ES-I3 (cell line): Measurements from ENCODE around the gene PLA2G4E.

ENCODE experiments used
- H3K36me3 ChIP-seq: 2 replicates; pipeline ENCODE4 v1.6.1; 2013; ENCODE audit warnings: mild to moderate bottlenecking, low read length, control low read depth, moderate library complexity; ENCODE audit not compliant: insufficient read depth
- H3K4me1 ChIP-seq: 2 replicates; pipeline ENCODE4 v1.6.1; 2013; ENCODE audit warnings: mild to moderate bottlenecking, control low read depth, low read length; ENCODE audit not compliant: insufficient read depth
- H3K9ac ChIP-seq: 2 replicates; pipeline ENCODE4 v1.6.1; 2013; ENCODE audit warnings: low read depth, mild to moderate bottlenecking, low read length, moderate library complexity
- H3K9me3 ChIP-seq: 2 replicates; pipeline ENCODE4 v1.6.1; 2013; ENCODE audit warnings: mild to moderate bottlenecking, low read length, moderate library complexity; ENCODE audit not compliant: control insufficient read depth, insufficient read depth

PLA2G4E gene

GRCh38 chr15:41946970-41947369 is 73.9 kb downstream of the PLA2G4E start:
- peaks cover 30% of the 10 kb centered on the region for H3K4me1 ChIP-seq
- H3K9me3 ChIP-seq, result no peaks in the 10 kb centered on the region
- no peak overlapping the region for H3K9ac ChIP-seq
- peaks cover 6% of the 10 kb centered on the region; the same call in 1 of the 2 replicates for H3K36me3 ChIP-seq

GRCh38 chr15:41945731-41946130 is 75.1 kb downstream of the PLA2G4E start:
- H3K9ac ChIP-seq, result no peak overlapping the region
- H3K9me3 ChIP-seq, result no peaks in the 10 kb centered on the region

GRCh38 chr15:41945221-41945620 is 75.6 kb downstream of the PLA2G4E start:
- Histone ChIP-seq H3K9ac (no peak overlapping the region), H3K36me3 (peaks cover 5% of the 10 kb centered on the region), H3K4me1 (peaks cover 30% of the 10 kb centered on the region), H3K9me3 (no peaks in the 10 kb centered on the region)

More at GRCh38 chr15:41945731-41946130, 75.1 kb downstream of the PLA2G4E start:
- Histone ChIP-seq H3K4me1 (peaks cover 35% of the 10 kb centered on the region), H3K36me3 (peaks cover 4% of the 10 kb centered on the region)

- Histone ChIP-seq H3K4me1 (peaks cover 22% of the 10 kb centered on the region), H3K9ac (no peak overlapping the region), H3K36me3 (peaks cover 8% of the 10 kb centered on the region)
These were observed 76.4 kb downstream of the PLA2G4E start for GRCh38 chr15:41944313-41944940.

GRCh38 chr15:41943543-41944312 is 77.1 kb downstream of the PLA2G4E start:
- Histone ChIP-seq H3K36me3 (peaks cover 8% of the 10 kb centered on the region), H3K9ac (no peak overlapping the region), H3K9me3 (no peaks in the 10 kb centered on the region), H3K4me1 (peaks cover 20% of the 10 kb centered on the region)

More at GRCh38 chr15:41944313-41944940, 76.4 kb downstream of the PLA2G4E start:
- H3K9me3 ChIP-seq, result no peaks in the 10 kb centered on the region

GRCh38 chr15:41942886-41943285 is 78.0 kb downstream of the PLA2G4E start:
- peaks cover 8% of the 10 kb centered on the region for H3K36me3 ChIP-seq
- no peaks in the 10 kb centered on the region for H3K9me3 ChIP-seq
- H3K9ac ChIP-seq, result no peak overlapping the region
- H3K4me1 ChIP-seq, result peaks cover 20% of the 10 kb centered on the region

GRCh38 chr15:41941644-41942415 is 79.0 kb downstream of the PLA2G4E start:
- peaks cover 20% of the 10 kb centered on the region for H3K4me1 ChIP-seq
- H3K9me3 ChIP-seq, result no peaks in the 10 kb centered on the region
- peaks cover 8% of the 10 kb centered on the region for H3K36me3 ChIP-seq
- H3K9ac ChIP-seq, result no peak overlapping the region

- Histone ChIP-seq H3K4me1 (peaks cover 20% of the 10 kb centered on the region), H3K9me3 (no peaks in the 10 kb centered on the region), H3K9ac (no peak overlapping the region), H3K36me3 (peaks cover 8% of the 10 kb centered on the region)
These were observed 80.4 kb downstream of the PLA2G4E start for GRCh38 chr15:41940441-41940857.

- H3K36me3 ChIP-seq, result peaks cover 8% of the 10 kb centered on the region
These were observed 80.9 kb downstream of the PLA2G4E start for GRCh38 chr15:41939986-41940385.

GRCh38 chr15:41937568-41937923 is 83.3 kb downstream of the PLA2G4E start:
- Histone ChIP-seq H3K9me3 (no peaks in the 10 kb centered on the region), H3K4me1 (peaks cover 32% of the 10 kb centered on the region), H3K36me3 (peaks cover 8% of the 10 kb centered on the region), H3K9ac (no peak overlapping the region)

More at GRCh38 chr15:41939986-41940385, 80.9 kb downstream of the PLA2G4E start:
- Histone ChIP-seq H3K9me3 (no peaks in the 10 kb centered on the region), H3K4me1 (peaks cover 20% of the 10 kb centered on the region), H3K9ac (no peak overlapping the region)

- no peak overlapping the region for H3K9ac ChIP-seq
- H3K36me3 ChIP-seq, result peaks cover 6% of the 10 kb centered on the region
- no peaks in the 10 kb centered on the region for H3K9me3 ChIP-seq
- peaks cover 31% of the 10 kb centered on the region for H3K4me1 ChIP-seq
These were observed 83.9 kb downstream of the PLA2G4E start for GRCh38 chr15:41936649-41937567.

- Histone ChIP-seq H3K4me1 (peaks cover 26% of the 10 kb centered on the region), H3K9me3 (no peaks in the 10 kb centered on the region), H3K9ac (no peak overlapping the region), H3K36me3 (peaks cover 4% of the 10 kb centered on the region)
These were observed 84.7 kb downstream of the PLA2G4E start for GRCh38 chr15:41936155-41936554.

- Histone ChIP-seq H3K9me3 (no peaks in the 10 kb centered on the region), H3K36me3 (peaks cover 4% of the 10 kb centered on the region), H3K9ac (no peak overlapping the region), H3K4me1 (peaks cover 30% of the 10 kb centered on the region)
These were observed 85.2 kb downstream of the PLA2G4E start for GRCh38 chr15:41935566-41936020.
